Measurements from ENCODE around the gene HOXD10.

Gene HOXD10

GRCh38 chr2:176147800-176148496 is 31.4 kb downstream of the HOXD10 start:
- peak; percentile 27 for DNase-seq
- Mint-ChIP-seq H3K27me3 (peaks cover 94% of the 10 kb centered on the region), H3K27ac (no peak overlapping the region), H3K4me1 (ENCODE audit: low read depth) (peaks cover 6% of the 10 kb centered on the region), H3K9me3 (no peaks in the 10 kb centered on the region), H3K4me3 (no peak overlapping the region), H3K36me3 (ENCODE audit: low read depth) (no peaks in the 10 kb centered on the region)

DNA sequence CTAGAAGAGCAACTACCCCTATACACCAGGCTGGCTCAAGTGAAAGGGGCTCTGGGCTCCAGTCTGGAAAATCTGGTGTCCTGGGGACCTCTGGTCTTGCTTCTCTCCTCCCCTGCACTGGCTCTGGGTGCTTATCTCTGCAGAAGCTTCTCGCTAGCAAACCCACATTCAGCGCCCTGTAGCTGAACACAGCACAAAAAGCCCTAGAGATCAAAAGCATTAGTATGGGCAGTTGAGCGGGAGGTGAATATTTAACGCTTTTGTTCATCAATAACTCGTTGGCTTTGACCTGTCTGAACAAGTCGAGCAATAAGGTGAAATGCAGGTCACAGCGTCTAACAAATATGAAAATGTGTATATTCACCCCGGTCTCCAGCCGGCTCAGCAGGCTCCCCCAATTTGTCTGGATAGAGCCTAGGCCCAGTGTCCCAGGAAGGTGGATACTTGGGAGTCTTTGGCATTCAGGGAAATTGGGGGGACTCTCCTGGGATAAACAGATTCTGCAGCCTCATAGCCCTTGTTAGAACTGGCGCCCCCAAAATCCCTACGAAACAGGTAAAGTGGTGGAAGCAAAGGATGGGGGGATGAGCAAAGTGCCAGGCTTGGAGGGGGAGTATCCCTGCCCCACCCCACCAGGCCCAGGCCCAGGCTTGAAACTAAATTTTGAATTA is 32.3 kb downstream of the HOXD10 start:
- no peak for DNase-seq
- Mint-ChIP-seq H3K36me3 (ENCODE audit: low read depth) (no peaks in the 10 kb centered on the region), H3K4me3 (no peak overlapping the region), H3K9me3 (no peaks in the 10 kb centered on the region), H3K27me3 (peaks cover 94% of the 10 kb centered on the region), H3K4me1 (ENCODE audit: low read depth) (peaks cover 6% of the 10 kb centered on the region), H3K27ac (no peak overlapping the region)

DNA sequence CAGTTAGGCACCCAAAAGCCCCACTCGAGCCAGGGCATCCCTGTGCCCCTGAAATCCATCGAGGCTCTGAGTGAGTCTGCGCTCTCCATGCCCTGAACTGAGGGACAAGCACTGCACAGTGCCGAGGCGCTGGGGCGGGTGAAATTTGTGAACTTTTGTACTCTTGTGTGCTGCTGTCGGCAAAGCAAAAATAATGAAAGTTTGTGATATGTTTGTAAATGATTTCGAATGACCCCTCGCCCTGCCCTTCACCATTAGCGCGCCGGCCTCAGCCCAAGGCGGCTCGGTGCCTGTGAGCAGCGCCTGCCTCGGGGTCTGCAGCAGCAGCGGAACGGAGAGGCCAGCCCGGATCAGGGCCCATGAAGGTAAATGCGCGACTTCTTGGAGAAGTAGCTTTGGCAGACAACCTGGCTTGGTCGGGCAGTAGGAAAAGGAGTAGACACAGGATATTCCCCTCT is 32.9 kb downstream of the HOXD10 start:
- Mint-ChIP-seq H3K27me3 (peaks cover 97% of the 10 kb centered on the region), H3K27ac (no peak overlapping the region), H3K4me3 (no peak overlapping the region), H3K36me3 (ENCODE audit: low read depth) (no peaks in the 10 kb centered on the region), H3K9me3 (no peaks in the 10 kb centered on the region), H3K4me1 (ENCODE audit: low read depth) (peaks cover 6% of the 10 kb centered on the region)
- DNase-seq, result no peak

GRCh38 chr2:176149939-176150583 is 33.5 kb downstream of the HOXD10 start:
- no peak for DNase-seq
- Mint-ChIP-seq H3K9me3 (no peaks in the 10 kb centered on the region), H3K36me3 (ENCODE audit: low read depth) (no peaks in the 10 kb centered on the region), H3K27ac (no peak overlapping the region), H3K27me3 (peaks cover 97% of the 10 kb centered on the region), H3K4me3 (no peak overlapping the region), H3K4me1 (ENCODE audit: low read depth) (peaks cover 6% of the 10 kb centered on the region)

GRCh38 chr2:176150584-176151441 is 34.2 kb downstream of the HOXD10 start:
- Mint-ChIP-seq H3K4me3 (no peak overlapping the region), H3K9me3 (no peaks in the 10 kb centered on the region), H3K4me1 (ENCODE audit: low read depth) (peaks cover 6% of the 10 kb centered on the region), H3K36me3 (ENCODE audit: low read depth) (no peaks in the 10 kb centered on the region), H3K27me3 (peaks cover 97% of the 10 kb centered on the region), H3K27ac (no peak overlapping the region)
- DNase-seq, result peak; percentile 21

- peaks cover 97% of the 10 kb centered on the region for H3K27me3 Mint-ChIP-seq
- H3K4me3 Mint-ChIP-seq, result peak within 1 kb of the TSS; percentile 18
- peak; percentile 26 for DNase-seq
- peaks cover 7% of the 10 kb centered on the region for H3K4me1 Mint-ChIP-seq (ENCODE audit: low read depth)
- H3K27ac Mint-ChIP-seq, result no peak within 1 kb of the TSS
- no peaks in the 10 kb centered on the region for H3K36me3 Mint-ChIP-seq (ENCODE audit: low read depth)
- H3K9me3 Mint-ChIP-seq, result no peaks in the 10 kb centered on the region
Observed at GRCh38 chr2:176151442-176152287, 35.1 kb downstream of the HOXD10 start, which contains the start of gene HOXD4. Gene HOXD4, plus strand, starts transcription at chr2:176151550. Its CDS starts 84 bp downstream, at chr2:176151634.

- Mint-ChIP-seq H3K9me3 (no peaks in the 10 kb centered on the region), H3K4me1 (ENCODE audit: low read depth) (peaks cover 11% of the 10 kb centered on the region), H3K36me3 (ENCODE audit: low read depth) (no peaks in the 10 kb centered on the region), H3K27me3 (peaks cover 95% of the 10 kb centered on the region), H3K27ac (no peak overlapping the region), H3K4me3 (no peak overlapping the region)
- no peak for DNase-seq
Observed at GRCh38 chr2:176152350-176153181, 36.0 kb downstream of the HOXD10 start.

- no peak for DNase-seq
- no peak overlapping the region for H3K4me3 Mint-ChIP-seq
- H3K9me3 Mint-ChIP-seq, result no peaks in the 10 kb centered on the region
- peaks cover 21% of the 10 kb centered on the region for H3K4me1 Mint-ChIP-seq (ENCODE audit: low read depth)
- H3K27me3 Mint-ChIP-seq, result peaks cover 95% of the 10 kb centered on the region
- H3K27ac Mint-ChIP-seq, result no peak overlapping the region
- no peaks in the 10 kb centered on the region for H3K36me3 Mint-ChIP-seq (ENCODE audit: low read depth)
Observed at GRCh38 chr2:176154576-176155252, 38.1 kb downstream of the HOXD10 start.

GRCh38 chr2:176155356-176156044 is 38.9 kb downstream of the HOXD10 start:
- Mint-ChIP-seq H3K36me3 (ENCODE audit: low read depth) (no peaks in the 10 kb centered on the region), H3K27me3 (peaks cover 93% of the 10 kb centered on the region), H3K27ac (no peak overlapping the region), H3K4me1 (ENCODE audit: low read depth) (peaks cover 27% of the 10 kb centered on the region), H3K4me3 (no peak overlapping the region), H3K9me3 (no peaks in the 10 kb centered on the region)
- DNase-seq, result no peak

DNA sequence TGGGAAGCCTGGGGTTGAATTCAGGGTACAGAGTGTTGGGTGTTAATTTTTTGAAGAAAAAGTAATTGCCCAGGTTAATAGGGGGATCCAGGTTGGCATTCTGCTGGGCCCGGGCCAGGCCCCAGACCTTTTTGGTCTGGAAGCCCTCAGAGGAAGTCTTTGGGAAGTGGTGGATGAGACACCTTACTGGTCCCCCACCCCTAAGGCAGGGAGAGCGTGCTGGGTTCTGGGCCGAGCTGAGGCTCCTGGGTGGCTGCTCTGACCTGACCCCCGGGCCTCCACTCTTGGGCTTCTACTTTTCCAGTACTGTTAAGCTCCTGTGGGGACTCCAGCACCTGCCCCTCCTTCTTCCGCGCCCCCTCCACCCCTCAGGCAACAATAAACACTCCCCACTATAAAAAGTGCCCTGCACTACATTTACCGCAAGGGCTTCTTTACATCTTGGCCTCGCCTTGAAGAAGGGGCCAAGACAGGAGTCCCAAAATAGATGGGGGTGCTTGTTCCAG is 39.8 kb downstream of the HOXD10 start:
- Mint-ChIP-seq H3K27me3 (peaks cover 93% of the 10 kb centered on the region), H3K36me3 (ENCODE audit: low read depth) (no peaks in the 10 kb centered on the region), H3K4me1 (ENCODE audit: low read depth) (peaks cover 27% of the 10 kb centered on the region), H3K9me3 (no peaks in the 10 kb centered on the region), H3K4me3 (no peak overlapping the region), H3K27ac (no peak overlapping the region)
- DNase-seq, result no peak

DNA sequence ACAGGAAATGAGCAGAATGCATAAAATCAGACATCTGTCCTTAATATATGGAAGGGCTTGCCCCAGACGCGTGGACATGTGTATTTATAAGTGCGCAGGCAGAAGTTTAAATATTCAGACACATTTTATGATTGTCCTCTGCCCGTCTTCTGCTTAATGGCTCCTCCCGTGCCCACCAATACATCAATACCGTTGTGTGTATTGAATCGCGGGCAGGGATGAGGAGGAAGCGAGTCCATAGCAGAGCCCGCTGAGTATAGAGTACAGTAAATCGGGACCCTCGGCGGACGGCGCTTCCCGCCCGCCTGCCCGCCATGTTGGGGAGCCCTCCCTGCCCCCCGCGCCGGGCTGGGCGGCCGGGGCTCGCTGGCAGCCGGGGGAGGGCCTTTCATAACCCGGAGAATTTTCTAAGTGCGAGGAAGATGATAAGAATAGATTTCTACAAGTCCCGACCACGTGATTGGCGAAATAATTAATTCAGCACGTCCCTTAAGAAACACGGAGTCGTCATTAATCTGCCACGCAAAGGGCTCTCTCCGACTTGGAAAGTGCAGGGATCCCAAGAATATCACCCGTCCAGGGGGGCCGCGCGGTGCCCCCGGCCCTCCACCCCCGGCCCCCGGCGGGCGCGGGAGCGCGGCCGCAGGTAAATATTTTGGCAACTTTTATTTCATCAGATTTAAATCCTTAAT is 40.4 kb downstream of the HOXD10 start, which contains the start of gene HOXD3:
HOXD3 (plus strand) TSS at position 501 of the 692 bp plus-strand sequence. CDS start 11,808 bp downstream, outside the sequence.
- Mint-ChIP-seq H3K27ac (no peak within 1 kb of the TSS), H3K4me3 (peak within 1 kb of the TSS; percentile 26), H3K27me3 (peaks cover 95% of the 10 kb centered on the region), H3K9me3 (no peaks in the 10 kb centered on the region), H3K36me3 (ENCODE audit: low read depth) (no peaks in the 10 kb centered on the region), H3K4me1 (ENCODE audit: low read depth) (peaks cover 26% of the 10 kb centered on the region)
- no peak for DNase-seq
